ENCODE data around the gene CBL.
A peak's percentile ranks its signal among the peaks of the same experiment; 100 is the strongest.

Gene CBL

DNA sequence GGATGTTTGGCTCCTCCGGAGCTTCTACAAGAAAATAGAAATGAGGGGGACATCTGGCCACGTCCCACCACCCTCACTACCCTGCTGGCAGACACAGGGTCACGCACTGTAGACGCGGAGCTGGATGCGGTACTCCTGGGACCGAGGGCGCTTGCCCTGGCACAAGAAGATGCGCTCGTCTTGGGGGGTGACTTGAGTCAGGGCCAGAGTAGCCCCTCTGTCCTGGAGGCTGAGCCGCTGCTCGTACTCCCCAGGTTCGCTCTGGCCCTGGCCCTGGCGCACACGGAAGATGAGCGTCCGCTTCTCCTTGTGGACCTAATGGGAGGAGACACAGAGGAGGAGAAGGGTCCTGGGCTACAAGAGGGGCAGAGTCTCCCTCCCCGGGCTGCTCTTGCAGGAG, 108.6 kb downstream of the CBL start:
- no peak for DNase-seq (ENCODE audit: low spot score)

DNA sequence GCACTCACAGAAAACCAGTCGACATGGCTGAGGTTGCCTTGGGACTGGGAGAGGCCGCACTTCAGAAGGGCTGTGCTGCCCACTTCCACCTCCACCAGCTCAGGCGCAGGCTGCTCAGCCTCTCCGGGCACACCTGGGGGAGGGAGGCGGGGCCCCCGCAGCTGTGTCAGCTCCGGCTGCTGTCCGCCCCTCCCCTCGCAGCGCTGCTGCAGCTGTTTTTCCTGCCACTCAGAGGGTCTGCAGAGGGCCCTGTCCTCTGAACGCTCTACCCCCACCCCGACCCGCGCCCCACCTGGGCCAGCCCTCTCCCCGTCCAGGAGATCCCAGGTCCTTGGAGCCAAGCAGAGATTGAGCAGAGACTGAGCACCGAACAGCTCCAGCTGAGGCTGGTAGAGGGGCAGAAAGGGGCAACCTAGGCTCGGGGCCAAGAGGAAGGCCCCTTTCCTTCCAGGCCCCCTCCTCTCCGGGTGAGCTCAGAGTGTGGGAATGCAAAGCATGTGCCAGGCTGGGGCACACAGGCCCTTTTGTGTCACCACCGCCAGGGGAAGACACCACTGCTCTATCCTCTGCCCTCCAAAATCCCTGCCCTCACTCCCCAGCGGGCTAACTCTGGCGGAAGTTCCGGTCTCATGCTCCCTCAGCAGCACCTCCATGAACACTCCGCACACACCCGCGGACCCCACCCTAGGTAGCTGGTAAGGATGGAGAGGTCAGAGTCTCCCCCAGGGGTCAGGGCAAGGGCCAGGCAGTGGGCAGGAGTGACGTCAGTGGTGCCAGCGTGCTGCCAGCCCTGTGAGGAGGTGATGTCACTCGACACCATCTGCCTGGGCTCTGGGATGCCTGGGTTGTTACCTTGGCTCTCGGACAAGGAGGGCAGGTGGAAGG, 109.2 kb downstream of the CBL start:
- DNase-seq (ENCODE audit: low spot score) = peak; percentile 79

DNA sequence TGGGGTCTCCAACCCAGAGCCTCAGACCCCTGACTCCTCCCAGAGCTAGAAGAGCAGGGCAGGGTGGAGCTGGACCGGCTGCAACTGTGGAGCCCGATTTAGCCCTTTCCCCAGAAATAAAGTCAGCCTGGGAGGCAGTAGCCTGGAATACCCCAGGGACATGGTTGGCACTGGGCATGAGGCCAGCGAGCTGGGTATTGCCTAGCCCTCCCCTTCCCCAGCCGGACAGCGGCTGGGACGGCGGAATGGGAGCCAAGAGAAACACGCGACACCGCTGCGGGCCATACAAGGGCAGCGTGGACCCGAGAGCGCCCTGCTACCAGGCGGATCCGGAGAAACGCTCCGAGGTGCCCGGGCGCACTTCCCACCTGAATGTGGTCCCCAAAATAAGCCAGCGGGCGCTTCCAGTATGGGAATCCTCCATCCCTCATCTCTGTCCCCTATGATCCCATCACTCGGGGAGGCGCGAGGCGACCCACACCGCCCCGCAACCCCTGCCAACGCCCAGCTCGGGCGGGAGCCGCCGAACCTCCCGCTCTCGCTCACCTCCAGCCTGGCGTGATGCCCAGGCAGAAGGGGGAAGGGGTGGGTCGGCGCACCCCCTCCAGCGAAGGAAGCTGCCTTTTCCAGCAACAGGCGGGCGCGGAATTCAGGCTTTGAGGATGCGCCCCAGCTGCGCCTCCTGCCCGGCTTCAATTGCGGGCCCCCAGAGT, 110.0 kb downstream of the CBL start:
- DNase-seq (ENCODE audit: low spot score) = no peak

DNA sequence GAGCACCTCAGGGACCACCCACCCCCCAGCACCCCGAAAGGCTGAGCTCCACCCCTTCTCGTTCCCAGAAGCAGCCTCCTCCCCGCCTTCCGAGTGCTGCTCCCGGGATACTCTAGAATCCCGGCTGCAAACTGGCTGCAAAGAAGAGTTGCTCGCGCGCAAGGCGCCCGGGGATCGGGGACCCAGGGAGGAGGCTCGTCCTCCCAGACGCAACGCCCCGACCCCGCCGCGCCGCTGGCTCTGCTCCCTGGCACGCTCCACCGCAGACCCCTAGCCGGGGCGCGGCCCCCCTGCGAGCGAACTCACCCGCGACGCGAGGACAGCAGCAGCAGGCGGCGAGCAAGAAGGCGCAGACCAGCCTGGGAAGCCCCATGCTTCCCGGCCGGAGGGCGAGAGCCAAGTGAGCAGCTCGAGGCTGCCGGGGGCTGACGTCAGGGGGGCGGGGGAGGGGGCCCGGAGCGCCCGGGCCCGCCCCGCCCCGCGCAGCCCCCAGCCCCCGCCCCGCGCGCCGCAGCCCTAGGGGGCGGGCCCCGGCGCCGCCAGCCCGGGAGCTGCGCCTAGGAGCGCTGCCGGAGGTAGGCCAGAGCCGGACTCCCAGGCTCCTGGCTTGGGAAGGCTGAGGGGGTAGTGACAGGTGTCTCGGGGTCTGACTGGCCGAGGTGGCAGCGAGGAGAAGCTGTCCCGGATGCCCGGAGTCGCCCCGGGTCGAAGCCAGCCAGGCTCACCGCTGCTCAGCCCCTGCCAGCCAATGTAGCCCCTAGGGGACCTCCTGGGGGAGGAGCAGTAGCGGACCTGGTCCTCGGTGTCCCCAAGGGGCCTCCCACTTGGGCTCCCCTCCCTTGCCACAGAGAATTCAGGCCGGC, 110.8 kb downstream of the CBL start, which contains the start of gene MCAM:
Gene MCAM (minus strand): TSS at position 402 of the 863 bp plus-strand sequence. CDS start 29 bp downstream, at position 373.
- DNase-seq (ENCODE audit: low spot score) = peak; percentile 83

DNA sequence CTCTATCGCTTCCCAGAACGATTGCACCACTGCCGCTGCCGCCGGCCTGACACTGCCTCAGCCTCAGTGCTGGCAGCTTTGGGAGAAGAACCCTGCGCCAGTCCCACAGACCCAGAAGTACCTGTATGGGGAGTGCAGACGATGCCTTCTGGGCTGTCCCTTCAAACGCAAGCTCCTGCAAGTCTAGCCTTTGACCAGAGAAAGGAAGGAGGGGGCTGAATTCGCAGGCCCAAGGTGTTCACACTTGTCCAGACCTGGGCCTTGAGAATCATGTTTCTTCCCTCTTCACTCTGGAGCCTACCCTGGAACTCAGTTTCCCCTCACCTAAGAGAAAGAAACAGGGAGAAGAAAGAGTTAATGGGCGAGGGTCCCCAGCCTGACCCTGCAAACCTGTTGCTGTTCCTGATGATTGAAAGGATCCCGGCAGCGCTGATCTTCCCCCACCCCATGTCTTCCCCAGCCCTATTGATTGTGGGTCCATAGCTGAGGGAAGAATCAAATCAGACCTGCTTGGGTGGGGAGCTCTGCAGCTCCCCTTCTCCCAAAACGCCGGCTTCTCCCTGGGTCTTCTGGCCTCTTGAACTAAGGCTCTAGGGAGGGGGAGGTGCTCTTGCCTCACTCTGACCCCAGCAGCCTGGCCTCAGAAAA, 111.6 kb downstream of the CBL start:
- no peak for DNase-seq (ENCODE audit: low spot score)

DNA sequence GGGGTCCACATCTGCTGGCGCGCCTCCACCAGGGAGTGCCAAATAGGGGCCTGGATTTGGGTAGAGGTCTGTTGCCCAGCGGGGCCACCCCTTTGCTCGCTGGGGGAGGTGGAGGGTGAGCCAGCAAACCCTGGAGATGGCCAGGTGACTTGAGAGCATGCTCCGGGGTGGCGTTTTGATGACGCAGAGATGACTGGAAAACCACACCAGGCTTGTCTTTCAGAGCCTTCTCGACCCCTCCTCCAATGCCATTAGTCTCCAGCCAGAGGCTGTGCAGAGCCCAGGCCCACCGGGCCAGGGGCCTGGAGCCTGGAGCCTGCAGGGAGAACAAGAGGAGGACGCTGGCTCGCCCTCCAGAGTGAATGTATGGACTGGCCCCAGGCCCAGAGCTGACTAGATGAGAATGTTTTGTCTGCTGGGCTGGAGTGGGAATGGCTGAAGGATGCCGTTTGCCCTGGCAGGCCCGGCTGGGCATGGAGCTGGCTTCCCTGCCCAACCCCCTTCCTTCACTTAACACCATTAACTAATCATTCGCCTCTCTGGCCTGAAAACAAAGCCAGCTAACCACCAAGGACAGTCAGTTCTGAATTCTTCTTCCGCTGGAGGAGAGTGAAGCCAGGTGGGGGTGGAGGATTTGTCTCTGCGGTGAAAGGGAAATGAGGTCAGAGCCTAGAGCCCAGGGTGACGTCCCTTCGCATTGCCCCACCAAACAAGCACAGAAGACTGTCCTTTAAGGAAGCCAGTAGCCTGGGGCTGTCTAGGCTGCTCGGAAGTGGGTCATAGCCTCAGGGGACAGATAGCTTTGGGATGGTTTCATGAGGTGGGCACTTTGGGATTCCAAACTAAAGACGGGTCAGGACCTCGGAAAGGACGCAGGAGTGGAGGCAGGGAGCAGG, 112.3 kb downstream of the CBL start:
- DNase-seq (ENCODE audit: low spot score) = peak; percentile 50

DNA sequence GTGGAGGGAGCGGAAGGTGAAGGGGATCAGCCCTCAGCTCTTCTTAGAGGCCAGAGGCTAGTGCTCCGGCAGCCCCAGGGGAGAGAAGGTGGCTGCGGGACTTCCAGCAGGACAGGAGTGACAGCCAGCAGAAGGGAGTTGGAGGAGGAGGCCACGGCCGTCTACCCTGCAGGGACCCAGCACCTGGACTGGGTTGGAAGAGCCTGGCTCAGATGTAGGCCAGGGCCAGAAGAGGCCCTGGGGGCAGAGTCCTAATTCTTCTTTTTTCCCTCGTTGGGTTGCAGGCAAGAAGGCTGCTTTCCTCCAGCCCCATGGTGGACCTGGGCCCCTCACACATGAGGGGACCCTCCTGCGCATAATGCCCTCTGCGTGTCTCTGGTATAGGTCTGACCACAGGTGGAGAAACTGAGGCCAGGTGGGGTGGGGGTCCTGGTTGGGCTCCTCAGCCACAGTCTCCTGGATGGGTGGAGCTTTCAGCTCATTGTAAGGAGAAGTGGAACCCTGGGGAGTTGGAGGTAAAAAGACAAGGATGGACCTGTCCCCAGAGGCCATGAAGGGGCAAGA, 113.1 kb downstream of the CBL start:
- DNase-seq (ENCODE audit: low spot score) = no peak

DNA sequence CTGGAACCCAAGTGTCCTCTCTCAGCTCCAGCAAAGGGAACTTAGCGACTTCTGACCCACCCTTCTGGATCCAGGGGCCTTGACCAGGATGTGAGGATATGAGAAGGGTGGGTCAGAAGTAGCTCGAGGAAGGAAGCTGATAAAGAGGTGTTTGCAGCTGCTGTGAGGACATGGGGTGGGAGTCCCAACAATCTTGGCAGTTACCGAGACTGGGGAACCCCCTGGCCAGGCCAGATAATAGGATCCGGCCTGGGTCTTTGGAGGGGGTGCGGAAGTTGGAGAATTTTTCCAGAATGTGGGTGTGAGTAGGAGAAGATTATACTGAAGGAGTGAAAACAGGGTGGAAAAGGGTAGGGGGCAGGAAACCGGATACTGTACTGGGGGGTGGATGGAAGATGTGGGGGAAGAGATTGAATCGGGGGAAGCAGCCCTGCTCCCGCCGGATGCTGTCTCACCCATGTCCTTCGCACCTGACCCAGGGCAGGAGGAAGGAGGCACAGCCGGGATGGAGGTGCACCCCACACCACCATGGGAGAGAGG, 113.6 kb downstream of the CBL start:
- DNase-seq (ENCODE audit: low spot score) = no peak

DNA sequence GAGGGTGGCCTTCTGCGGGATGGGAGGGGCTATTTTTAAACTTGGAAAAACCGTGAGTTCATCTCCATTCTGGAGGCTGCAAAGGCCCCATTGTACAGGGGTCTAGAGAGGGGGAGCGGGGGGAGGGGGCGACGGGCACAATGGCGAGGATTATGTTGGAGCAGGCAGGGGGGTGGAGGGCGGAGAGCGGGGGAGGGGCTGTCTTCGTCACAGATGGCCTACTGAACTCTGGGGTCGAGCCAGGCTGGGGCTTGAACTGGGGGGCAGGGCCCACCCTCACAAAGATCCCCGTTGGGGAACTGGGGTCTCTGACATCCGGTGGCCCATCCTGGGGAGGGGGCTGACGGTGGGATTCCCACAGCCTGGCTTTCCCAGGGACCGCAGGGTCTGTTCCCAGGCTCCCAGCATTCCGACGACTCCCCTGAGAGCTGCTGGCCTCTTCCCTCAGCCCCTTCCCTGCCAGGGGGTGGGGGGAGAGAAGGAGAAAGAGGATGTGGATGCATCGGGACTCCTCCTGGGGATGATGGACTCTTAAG, 114.2 kb downstream of the CBL start:
- peak; percentile 76 for DNase-seq (ENCODE audit: low spot score)

DNA sequence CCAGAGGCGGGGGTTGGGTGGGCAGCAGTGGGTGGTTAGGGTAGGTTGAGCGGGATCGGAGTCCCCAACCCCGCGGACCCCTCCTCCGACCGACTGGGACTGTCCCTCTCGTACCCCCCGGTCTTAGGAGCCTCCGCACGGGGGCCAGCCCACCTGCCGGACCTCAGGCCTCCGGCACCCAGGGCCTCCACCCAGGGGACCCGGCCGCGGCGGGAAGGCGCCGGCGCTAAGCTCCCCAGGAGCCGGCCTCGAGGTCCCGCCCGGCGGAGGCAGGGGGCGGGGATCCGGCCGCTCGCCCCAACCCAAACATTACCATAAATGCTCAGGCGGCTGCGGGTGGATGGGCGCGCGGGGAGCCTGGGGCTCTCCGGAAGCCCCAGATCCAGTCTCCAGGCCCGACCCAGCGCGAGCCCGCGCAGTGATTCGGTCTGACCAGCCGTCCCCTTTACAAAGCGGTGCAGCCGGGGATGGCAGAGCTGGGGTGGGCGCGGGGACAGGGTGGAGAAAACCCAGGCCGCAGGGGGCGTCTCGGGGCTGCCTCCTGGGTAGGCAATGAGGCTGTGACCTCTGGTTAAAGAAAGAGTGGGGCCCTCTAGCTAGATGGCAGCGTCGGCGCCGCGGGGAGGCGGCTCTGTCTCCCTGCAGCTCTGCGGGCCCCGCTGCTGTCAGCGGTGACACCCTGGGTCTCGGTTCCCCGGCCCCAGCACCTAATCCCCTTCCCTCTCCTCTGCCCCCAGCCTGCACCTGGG, 114.8 kb downstream of the CBL start:
- DNase-seq (ENCODE audit: low spot score) = peak; percentile 79

DNA sequence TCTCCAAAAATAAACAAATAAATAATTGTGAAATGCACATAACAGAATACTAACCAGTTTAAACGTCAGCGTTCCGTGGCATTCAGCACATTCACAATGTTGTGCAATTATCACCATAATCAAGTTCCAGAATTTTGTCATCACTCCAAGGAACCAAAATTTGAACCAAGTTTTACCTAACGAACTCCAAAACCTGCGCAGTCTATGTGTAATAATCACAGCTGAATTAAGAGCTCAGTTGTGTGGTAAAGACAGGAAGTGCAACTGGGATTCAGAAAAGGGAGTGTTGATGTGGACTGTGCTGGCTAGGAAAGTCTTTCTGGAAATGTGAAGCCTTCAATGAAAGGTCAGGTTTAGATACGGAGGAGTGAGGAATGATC, 116.2 kb downstream of the CBL start:
- no peak for DNase-seq (ENCODE audit: low spot score)

DNA sequence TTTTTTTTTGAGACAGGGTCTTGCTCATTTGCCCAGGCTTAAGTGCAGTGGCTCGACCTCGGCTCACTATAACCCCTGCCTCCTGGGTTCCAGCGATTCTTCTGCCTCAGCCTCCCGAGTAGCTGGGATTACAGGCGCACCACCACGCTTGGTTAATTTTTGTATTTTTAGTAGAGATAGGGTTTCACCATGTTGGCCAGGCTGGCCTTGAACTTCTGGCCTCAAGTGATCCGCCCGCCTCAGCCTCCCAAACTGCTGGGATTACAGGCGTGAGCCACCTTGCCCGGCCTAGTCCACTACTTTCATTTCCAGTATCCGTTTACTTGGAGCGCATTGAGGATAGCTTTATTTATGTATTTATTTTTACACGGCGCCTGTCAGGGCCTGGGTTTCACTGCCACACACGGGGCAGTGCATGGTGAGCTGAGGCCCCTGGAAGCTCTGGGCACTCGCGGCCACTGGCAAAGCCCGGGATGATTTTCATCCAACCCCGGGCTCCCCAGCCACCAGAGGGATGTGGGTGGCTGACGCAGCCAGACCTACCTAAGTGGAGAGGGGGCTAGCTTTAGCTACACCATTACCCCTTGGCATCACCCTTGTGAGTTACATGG, 116.9 kb downstream of the CBL start:
- no peak for DNase-seq (ENCODE audit: low spot score)

DNA sequence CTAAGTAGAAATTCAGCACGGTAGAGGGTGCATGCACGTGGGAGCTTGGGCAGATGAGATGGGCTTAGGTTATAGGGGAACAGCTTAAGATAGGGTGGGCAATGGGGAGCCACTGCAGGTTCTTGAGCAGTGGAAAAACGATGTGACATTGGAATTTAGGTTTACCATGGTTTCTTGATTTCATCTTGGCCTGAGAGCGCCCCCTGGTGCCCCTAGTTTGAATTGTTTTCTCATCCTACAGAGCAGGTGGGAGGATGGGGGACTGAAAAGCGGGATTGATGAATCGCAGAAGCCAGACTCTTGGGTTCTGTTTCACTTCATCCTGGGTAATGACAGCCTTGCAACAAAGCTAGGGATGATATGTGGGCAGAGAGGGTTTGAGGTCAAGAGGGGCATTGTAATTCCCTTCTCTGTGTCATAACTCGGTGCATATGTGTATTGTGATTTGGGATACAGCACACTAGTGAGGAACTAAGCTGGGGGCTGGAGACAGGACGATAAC, 117.4 kb downstream of the CBL start:
- DNase-seq (ENCODE audit: low spot score) = peak; percentile 76

DNA sequence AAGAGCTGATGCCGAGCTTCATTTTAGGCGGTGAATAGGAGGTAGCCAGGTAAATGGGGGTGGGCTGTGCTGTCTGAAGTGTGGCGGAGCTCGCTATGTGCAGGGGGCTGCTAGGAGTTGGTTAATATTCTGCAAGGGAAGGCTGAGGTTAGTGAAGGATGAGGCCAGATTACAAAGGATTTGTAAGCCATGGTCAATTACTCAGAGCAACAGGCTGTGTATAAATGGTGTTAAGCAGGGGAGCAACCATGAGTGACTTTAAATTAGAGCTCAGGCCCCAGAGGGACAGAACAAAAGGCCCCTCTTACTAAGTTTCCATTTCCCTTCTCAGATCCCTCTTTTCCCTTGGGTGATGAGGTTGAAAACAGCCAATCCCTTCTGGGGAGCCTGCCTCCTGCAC, 118.0 kb downstream of the CBL start:
- DNase-seq (ENCODE audit: low spot score) = no peak

DNA sequence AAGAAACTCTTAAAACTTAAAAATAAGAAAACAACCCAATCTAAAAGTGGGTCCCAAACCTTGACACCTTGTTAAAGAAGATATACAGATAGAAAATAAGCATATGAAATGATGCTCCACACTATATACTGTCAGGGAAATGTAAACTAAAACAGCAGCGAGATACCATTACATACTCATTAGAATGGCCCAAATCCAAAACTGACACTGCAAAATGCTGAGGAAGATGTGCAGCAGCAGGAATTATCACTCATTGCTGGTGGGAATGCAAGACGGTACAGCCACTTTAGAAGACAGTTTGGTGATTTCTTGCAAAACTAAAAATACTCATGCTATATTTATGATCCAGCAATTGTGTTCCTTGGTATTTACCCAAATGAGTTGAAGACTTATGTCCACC, 123.2 kb downstream of the CBL start:
- DNase-seq (ENCODE audit: low spot score) = no peak

DNA sequence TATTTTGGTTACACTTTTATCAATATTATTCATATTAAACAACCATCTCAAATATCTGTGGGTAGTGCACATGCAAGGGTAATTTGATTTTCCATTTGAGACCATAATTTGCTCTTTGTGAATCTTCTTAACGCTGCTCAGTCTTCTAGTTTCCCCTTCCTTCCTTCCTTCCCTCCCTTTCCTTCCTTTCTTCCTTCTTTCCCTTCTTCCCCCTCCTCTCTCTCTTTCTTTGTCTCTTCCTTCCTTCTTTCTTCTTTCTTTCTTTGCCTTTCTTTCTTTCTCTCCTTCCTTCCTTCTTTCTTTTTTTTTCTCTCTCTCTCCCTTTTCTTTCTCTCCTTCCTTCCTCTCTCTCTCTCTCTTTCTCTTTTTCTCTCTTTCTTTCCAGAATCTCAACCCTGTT, 124.1 kb downstream of the CBL start:
- no peak for DNase-seq (ENCODE audit: low spot score)

DNA sequence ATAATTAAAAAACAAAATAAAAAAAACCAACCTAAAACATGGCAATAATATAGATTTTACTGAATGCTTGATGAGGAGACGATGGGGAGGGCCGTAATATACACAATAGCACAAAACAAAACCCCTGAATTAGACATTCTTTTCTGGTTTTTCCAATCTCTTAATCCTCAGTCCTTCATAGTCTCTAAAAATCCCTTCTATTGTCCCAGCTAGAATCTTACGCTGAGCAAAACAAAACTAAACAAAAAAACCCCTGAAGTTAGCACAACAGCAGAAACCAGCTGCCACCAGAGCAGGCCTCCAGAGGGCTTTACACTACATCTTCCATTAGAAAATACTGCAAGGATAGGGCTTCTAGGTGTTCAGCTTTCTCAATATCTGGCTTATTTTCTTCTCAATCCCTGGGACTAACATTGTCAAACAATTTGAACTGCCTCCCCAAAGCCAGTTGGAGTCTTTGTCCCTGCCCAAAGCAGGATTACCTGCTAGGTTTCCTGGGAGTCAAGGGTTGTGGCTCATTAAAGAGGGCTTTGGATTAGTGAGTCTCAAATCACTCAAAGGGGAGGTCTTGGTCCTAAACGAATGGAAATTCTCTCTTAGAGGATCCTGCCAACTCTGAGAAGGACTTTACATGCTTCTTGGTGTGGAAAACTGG, 126.1 kb downstream of the CBL start:
- DNase-seq (ENCODE audit: low spot score) = no peak

All from iPS-NIHi11 (cell line).